HG02884 (cell line): ENCODE results near the gene GCNT1.
"Not testable (repeated sequence)": the region's sequence is repeated elsewhere in the genome, so short reads cannot be mapped to it uniquely, and the experiment has no call there.

Experiments
- ATAC-seq: cut with Tn5 transposase; IDR thresholded peaks from one replicate; pipeline ENCODE4 v1.9.1; 2021; ENCODE audit warnings: mild to moderate bottlenecking, moderate library complexity; ENCODE audit not compliant: unreplicated experiment

Gene GCNT1

DNA sequence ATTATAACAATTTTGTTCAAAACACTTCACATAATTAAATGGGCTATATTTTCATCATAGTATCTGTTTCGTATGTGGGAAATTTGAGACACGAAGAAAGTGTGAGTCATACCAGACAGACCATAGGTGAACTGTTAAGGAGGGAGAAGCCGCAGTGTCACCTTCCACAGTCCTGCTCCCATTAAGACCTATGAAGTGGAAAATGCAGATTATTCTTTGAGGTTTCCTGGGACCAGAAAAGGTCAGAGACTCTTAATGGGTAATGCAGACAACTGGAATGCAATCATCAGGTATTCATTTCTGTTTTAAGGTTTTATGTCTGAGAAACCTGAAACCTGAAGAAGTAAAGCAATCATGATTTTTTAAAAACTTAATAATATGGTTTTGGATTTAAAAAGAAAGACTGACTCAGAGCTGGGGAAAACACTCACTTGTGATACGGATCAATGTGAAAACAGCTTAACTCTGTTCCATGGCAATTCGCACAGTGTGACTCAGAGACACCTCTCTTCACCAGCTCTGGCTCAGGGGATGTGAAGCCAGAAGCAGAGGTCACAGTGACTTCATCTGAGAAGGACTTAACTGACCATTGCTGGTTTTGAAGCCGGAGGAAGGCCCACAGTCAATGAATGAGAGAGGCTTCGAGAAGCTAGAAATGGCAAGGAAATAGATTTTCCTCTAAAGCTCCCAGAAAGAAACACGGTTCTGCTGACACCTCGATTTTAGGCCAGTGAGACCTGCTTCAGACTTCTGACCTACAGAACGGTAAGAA is 17.2 kb upstream of the GCNT1 start:
- ATAC-seq, result peak; percentile 54

DNA sequence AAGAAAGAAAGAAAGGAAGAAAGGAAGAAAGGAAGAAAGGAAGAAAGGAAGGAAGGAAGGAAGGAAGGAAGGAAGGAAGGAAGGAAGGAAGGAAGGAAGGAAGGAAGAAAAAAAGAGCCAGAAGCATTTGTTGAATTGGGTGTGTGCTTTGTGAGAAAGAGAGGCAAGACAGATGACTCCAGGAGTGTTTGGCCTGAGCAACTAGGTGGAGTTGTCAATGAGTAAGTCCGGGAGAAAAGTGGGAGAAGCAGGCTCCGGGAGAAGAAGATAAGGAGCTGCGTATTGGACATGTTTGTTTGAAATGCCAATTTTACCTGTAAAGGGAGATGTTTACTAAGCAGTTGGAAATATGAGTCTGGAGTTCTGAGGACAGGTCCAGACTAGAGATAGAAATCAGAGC is 15.1 kb upstream of the GCNT1 start:
- ATAC-seq, result no peak

DNA sequence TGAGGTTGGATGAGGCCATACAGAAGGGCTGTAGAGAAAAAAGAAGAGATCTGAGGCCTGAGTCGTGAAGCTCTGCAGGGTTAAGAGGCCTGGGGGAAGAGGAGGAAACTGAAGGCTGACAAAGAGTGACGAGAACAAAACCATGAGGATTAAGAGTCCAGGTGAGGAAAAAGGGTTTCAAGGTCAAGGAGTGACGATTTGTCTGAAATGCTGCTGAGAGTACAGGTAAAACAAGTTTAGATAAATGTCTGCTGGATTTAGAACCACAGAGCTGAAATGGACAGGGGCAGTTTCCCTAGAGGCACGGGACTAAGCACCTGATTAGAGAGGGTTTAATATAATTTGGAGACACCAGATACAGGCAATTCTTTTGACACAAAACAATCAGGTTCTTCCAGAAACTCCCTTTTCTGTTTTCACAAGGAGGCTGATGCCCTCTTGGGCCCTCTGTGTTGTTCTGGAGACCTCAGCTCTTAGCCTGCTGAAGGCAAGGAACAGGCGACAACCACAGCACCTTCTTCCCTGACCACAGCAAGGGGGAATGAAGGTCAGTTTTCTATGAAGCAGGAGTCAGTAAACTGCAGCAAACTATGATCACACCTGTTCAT is 14.6 kb upstream of the GCNT1 start:
- no peak for ATAC-seq

- no peak for ATAC-seq
These were observed 13.0 kb upstream of the GCNT1 start for GRCh38 chr9:76445976-76446375.

DNA sequence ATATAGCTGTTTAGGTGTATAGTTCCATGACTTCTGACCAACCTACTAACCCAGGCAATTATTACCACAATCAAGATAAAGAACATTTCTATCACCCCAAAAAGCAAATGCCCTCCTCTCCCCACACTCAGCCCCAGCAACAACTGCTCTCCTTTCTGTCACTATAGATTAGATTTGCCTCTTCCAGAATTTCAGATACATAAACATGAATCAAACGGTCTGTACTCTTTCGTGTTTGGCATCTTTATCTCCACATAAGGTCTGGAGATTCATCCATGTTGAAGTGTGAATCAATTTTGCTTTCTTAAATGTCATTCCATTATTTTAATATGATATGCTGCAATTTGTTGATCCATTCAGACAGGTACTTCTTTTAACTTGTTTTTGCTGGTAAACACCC is 10.5 kb upstream of the GCNT1 start:
- no peak for ATAC-seq

- ATAC-seq, result no peak
These were observed 7.7 kb upstream of the GCNT1 start for GRCh38 chr9:76451234-76451633.

- no peak for ATAC-seq
These were observed 6.1 kb upstream of the GCNT1 start for GRCh38 chr9:76452839-76453238.

GRCh38 chr9:76453785-76454184 is 5.2 kb upstream of the GCNT1 start:
- no peak for ATAC-seq

- ATAC-seq, result no peak
These were observed 4.7 kb upstream of the GCNT1 start for GRCh38 chr9:76454311-76454710.

DNA sequence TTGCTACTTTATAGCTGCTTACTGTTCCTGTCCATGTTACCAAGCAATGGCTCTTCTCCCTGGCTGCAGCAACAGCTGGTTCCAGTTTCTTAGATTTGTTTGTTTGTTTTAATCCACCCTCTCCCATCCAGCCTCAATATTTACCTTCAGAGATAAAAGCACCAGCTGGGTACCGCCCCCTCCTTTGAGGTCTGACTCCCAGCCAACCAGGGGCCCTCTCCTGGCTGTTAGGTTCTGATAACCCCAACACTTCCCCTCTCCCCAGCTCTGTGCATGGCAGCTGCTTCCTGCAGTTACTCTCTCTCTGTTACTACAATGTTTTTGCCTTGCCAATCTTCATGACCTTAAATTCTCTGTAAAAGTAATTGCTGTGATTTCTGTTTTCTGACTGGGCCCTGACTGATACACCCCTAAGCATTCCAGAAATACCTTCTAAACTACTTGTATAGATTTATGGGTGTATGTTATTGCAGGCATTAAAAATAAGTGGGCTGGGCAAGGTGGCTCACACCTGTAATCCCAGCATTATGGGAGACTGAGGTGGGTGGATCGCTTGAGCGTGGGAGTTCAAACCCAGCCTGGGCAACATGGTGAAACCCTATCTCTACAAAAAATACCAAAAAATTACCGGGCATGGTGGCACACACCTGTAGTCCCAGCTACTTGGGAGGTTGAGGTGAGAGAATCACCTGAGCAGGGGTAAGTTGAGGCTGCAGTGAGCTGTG is 2.6 kb upstream of the GCNT1 start:
- peak; percentile 36 for ATAC-seq

DNA sequence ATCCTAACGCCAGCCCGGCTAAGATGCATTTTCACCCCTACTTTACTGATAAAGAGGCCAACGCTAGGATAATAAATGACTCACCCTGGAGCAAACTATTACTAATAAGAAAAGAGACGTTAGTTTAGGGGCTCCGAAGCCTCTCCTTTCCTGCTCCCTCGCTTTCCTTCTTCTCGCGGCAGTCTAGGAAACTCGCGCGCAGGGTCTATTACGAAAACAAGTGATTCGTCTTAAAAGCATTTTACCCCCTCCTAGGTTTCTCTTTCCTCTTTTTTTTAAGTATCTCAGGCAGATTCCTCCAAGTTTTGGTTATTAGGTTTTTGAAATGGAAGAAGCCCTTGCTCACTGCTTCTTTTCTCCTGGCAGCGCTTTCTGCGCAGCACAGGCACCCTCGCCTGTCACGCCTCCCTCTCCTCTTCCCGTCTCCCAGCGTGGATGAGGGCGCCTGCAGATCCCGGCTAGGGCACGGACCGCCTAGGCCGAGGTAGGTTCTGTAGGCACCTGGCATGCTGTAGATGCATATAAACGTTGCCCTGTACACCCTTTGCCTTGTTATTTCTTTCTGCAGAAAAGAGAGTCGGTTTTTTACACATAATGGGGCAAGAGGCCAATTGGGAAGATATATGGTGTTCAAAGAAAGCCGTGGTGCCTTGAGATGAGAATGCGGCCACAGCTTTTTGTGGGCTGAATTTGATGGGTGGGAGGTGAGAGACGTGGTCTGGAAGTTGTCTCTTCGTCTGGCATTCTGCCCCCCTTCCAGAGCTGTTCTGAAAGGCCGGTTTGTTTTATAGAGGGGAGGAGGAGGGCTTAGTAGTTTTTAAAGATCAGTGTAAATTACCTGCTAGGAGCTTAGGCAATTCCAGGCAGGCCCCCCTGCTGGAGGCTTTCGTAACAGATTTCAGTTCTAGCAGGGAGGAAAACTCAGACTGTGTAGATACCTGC is 983 bp downstream of the GCNT1 start:
- ATAC-seq, result peak; percentile 0

GRCh38 chr9:76462126-76462525 is 3.1 kb downstream of the GCNT1 start:
- no peak for ATAC-seq

GRCh38 chr9:76463211-76463610 is 4.2 kb downstream of the GCNT1 start:
- ATAC-seq, result peak; percentile 28

- no peak for ATAC-seq
These were observed 5.7 kb downstream of the GCNT1 start for GRCh38 chr9:76464706-76465105.

DNA sequence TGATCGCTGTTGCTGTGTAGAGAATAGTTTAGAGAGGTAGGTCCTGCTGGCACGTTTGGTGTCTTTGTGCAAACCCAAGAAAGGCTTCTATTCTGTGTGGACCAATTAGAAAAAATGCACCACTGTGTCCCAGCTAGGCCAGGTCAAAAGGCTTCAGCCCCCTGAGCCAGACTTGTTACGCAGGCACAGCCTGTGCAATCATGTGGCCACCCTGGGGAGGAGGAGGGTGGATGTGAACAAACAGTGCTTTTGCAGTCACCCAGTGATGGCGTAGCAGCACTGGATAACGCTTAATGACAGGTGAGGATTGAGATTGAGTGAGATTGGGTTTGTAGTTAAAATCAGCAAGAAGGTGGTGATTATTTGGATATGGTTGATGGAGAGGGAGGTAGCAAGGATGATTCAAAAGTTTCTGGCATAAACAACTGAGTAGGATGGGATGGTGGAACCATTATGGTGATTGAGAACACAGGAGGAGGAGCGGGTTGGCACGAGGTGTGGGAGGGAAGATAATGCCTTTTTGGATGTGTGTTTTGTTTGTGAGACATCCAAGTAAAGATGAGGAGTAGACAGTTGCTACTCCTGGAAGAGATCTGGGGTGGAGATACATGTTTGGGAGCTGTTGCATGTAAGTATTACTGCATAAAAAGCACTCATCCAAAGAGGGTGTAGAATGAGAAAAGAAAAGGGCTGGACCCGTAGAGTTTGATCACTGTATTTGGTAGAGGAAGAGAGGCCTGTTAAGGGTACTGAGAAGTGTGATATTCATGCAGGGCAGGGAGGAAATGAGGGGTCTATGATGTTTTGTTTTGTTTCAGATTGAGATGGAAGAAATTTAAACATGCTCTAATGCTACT is 6.7 kb downstream of the GCNT1 start:
- ATAC-seq, result no peak

DNA sequence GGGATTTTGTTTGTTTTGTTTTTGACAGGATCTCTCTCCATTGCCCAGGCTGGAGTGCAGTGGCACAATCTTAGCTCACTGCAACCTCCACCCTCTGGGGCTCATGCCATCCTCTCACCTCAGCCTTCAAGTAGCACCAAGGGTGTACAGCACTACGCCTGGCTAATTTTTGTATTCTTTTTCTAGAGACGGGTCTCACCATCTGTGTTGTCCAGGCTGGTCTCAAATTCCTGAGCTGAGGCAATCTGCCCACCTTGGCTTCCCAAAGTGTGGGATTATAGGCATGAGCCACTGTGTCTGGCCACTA is 7.3 kb downstream of the GCNT1 start:
- ATAC-seq, result no peak

GRCh38 chr9:76474419-76474818 is 15.4 kb downstream of the GCNT1 start:
- ATAC-seq, result no peak

DNA sequence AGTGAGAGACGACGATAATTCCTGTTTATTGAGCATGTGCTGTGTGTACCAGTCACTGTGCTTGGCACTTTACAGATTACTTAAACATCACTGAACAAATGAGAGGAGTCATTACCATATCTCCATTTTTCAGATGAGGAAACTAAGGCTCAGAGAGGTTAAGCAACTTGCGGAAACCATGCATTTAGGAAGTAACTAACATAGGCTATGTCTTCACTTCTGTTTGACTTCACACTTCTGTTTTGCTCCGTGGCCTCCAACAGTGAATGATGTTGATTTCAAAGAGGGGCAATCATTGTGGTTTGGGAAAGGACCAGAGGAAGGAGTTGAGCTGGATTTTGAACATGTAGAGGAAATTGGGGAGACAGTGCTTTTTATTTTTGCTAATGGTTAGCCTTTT is 16.7 kb downstream of the GCNT1 start:
- no peak for ATAC-seq

DNA sequence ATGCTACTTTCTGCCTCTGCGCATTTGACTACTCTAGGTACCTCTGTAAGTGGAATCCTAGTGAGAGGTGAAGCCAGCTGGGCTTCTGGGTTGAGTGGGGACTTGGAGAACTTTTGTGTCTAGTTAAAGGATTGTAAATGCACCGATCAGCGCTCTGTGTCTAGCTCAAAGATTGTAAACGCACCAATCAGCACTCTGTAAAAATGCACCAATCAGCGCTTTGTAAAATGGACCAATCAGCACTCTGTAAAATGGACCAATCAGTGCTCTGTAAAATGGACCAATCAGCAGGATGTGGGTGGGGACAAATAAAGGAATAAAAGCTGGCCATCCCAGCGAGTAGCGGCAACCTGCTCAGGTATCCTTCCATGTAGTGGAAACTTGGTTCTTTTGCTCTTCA is 18.8 kb downstream of the GCNT1 start:
- not testable (repeated sequence) for ATAC-seq

DNA sequence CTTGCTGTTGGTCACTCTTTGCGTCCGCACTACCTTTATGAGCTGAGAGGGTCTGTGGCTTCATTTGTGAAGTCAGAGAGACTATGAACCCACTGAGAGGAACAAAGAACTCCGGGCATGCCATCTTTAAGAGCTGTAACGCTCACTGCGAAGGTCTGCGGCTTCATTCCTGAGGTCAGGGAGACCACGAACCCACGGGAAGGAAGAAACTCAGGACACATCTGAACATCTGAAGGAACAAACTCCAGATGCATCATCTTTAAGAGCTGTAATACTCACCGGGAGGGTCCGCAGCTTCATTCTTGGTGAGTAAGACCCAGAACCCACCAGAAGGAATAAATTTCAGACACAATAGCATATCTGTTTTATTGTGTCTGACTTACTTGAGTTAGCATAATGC is 19.2 kb downstream of the GCNT1 start:
- no peak for ATAC-seq
